ENCODE data around the gene CTDP1.

CTDP1 gene

DNA sequence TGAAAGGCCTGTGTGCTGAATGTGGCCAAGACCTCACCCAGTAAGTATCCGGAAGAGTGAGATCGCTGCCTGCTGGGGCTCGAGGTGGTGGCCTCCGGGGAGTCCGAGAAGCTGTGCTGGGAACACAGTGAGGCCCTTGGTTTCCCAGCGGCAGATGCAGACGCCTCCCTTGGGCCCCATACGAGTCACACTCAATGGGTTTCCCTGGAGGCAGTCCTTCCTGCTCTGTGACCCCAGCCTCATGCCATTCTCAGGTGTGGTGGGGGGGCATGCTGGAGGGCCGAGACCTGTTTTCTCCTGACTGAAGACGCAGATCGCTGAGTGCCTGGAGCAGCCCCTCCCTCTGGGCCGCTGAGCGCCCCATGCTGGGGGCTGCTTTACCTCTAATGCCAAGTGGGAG, 15.7 kb downstream of the CTDP1 start:
- Histone ChIP-seq H3K9ac (ENCODE audit: low read length) (no peak overlapping the region), H3K36me3 (replicated peaks; ENCODE audit: insufficient read depth, low read length) (peaks cover 32% of the 10 kb centered on the region)
- DNase-seq: no peak

DNA sequence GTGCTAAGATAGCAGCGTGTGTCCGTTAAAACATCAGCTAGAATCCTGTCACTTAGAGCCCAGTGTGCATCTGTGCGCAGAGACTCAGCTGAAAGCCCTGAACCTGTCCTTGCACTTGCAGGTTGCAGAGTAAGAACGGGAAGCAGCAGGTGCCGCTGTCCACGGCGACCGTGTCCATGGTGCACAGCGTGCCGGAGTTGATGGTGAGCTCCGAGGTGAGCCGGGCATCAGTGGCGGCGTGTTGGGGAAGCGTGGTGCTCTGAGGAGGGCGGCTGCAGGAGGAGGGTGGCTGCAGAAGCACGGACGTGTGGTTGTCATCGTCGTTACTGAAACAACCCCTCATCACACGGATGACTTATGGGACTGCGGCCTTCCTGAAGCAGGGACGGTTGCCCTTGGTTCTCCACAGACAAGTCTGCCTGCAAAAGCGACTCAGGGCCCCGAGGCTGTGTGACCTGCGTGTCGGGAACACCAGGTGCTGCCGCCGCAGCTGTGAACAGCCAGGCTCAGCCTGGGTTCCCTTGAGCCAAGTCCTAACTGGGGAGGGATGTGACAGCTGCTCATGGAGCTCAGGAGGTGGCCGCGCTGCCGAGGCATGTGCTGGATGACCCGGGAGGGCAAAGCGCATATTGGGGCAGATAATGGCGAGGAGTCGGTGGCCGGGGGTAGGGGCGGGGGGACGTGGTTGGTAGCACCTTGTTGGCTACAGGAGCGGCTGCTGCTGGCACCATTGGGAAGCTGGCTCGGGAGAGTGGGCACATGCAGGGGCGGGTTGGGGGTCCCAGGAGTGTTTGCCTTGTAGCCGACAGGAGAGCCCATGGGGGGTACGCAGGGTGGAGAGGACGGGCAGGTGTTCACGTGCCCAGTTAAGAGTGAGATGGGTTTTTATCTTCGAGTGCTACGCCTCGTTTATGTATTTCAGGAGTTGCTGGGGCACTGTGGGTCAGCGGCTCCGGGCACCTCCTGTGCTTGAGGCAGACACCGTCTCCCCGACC, 16.6 kb downstream of the CTDP1 start:
- Histone ChIP-seq H3K9me2 (replicated peaks; ENCODE audit: insufficient read depth, low read length) (no peaks in the 10 kb centered on the region), H3K4me2 (ENCODE audit: low read depth, low read length) (no peak overlapping the region), H3K27me3 (replicated peaks; ENCODE audit: insufficient read depth, low read length) (no peaks in the 10 kb centered on the region), H3K4me3 (ENCODE audit: low read length) (no peak overlapping the region), H3K79me2 (ENCODE audit: low read length) (peaks cover 22% of the 10 kb centered on the region), H4K20me1 (ENCODE audit: insufficient read depth, low read length) (no peaks in the 10 kb centered on the region), H3K4me1 (ENCODE audit: low read length) (no peaks in the 10 kb centered on the region), H3K9me3 (replicated peaks; ENCODE audit: insufficient read depth, low read length) (no peaks in the 10 kb centered on the region), H3K36me3 (replicated peaks; ENCODE audit: insufficient read depth, low read length) (peaks cover 35% of the 10 kb centered on the region), H2AFZ (ENCODE audit: low read length) (no peak overlapping the region), H3F3A (ENCODE audit: insufficient read depth, low read length) (no peaks in the 10 kb centered on the region), H3K9ac (ENCODE audit: low read length) (no peak overlapping the region), H3K27ac (ENCODE audit: low read length) (no peak overlapping the region)
- TF ChIP-seq, protein P1, sequence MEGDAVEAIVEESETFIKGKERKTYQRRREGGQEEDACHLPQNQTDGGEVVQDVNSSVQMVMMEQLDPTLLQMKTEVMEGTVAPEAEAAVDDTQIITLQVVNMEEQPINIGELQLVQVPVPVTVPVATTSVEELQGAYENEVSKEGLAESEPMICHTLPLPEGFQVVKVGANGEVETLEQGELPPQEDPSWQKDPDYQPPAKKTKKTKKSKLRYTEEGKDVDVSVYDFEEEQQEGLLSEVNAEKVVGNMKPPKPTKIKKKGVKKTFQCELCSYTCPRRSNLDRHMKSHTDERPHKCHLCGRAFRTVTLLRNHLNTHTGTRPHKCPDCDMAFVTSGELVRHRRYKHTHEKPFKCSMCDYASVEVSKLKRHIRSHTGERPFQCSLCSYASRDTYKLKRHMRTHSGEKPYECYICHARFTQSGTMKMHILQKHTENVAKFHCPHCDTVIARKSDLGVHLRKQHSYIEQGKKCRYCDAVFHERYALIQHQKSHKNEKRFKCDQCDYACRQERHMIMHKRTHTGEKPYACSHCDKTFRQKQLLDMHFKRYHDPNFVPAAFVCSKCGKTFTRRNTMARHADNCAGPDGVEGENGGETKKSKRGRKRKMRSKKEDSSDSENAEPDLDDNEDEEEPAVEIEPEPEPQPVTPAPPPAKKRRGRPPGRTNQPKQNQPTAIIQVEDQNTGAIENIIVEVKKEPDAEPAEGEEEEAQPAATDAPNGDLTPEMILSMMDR (IDR thresholded peaks at IDR 0.05; ENCODE audit: low read length): no peak
- no peak for TF ChIP-seq EZH2phosphoT487 (IDR thresholded peaks at IDR 0.05; ENCODE audit: low read length)
- TF ChIP-seq EZH2 (optimal IDR thresholded peaks at IDR 0.05; ENCODE audit: low read depth, low read length): no peak
- DNase-seq: no peak

More for the DNA sequence above, 15.7 kb downstream of the CTDP1 start:
- H3K9me2 ChIP-seq (replicated peaks; ENCODE audit: insufficient read depth, low read length): no peaks in the 10 kb centered on the region
- H3K79me2 ChIP-seq (ENCODE audit: low read length): peaks cover 31% of the 10 kb centered on the region
- H3K27me3 ChIP-seq (replicated peaks; ENCODE audit: insufficient read depth, low read length): no peaks in the 10 kb centered on the region
- TF ChIP-seq, protein P1 (IDR thresholded peaks at IDR 0.05; ENCODE audit: low read length): no peak
- TF ChIP-seq EZH2 (optimal IDR thresholded peaks at IDR 0.05; ENCODE audit: low read depth, low read length) (no peak), EZH2phosphoT487 (IDR thresholded peaks at IDR 0.05; ENCODE audit: low read length) (no peak)
- no peak overlapping the region for H3K4me2 ChIP-seq (ENCODE audit: low read depth, low read length)
- H3K27ac ChIP-seq (ENCODE audit: low read length): no peak overlapping the region
- no peak overlapping the region for H2AFZ ChIP-seq (ENCODE audit: low read length)
- no peaks in the 10 kb centered on the region for H3F3A ChIP-seq (ENCODE audit: insufficient read depth, low read length)
- H4K20me1 ChIP-seq (ENCODE audit: insufficient read depth, low read length): no peaks in the 10 kb centered on the region
- H3K4me3 ChIP-seq (ENCODE audit: low read length): no peak overlapping the region
- no peaks in the 10 kb centered on the region for H3K4me1 ChIP-seq (ENCODE audit: low read length)
- no peaks in the 10 kb centered on the region for H3K9me3 ChIP-seq (replicated peaks; ENCODE audit: insufficient read depth, low read length)

DNA sequence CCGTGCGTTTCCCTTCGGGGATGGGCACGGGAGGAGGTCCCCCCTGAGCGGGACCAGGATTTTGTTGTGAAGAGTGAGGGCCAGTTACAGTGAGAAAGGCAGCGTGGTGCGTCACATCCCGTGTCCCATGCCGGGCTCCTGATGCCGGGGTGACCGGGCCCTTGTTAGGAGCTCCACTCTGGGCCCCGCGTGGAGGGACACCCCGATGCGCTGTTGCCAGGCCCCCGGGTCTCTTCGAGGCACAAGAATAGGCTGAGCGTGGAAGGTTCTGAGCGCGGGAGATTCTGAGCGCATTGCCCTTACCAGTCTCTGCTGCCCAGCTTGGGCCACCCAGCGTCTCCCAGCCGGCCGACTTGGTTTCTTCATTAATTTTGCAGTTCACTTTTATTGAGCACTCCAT, 17.6 kb downstream of the CTDP1 start:
- Histone ChIP-seq H3K9ac (ENCODE audit: low read length) (no peak overlapping the region), H3K9me3 (replicated peaks; ENCODE audit: insufficient read depth, low read length) (no peaks in the 10 kb centered on the region), H4K20me1 (ENCODE audit: insufficient read depth, low read length) (no peaks in the 10 kb centered on the region), H3K9me2 (replicated peaks; ENCODE audit: insufficient read depth, low read length) (no peaks in the 10 kb centered on the region), H3F3A (ENCODE audit: insufficient read depth, low read length) (no peaks in the 10 kb centered on the region), H3K4me3 (ENCODE audit: low read length) (no peak overlapping the region), H3K36me3 (replicated peaks; ENCODE audit: insufficient read depth, low read length) (peaks cover 35% of the 10 kb centered on the region), H2AFZ (ENCODE audit: low read length) (no peak overlapping the region), H3K4me2 (ENCODE audit: low read depth, low read length) (no peak overlapping the region), H3K79me2 (ENCODE audit: low read length) (peaks cover 19% of the 10 kb centered on the region), H3K27me3 (replicated peaks; ENCODE audit: insufficient read depth, low read length) (no peaks in the 10 kb centered on the region), H3K4me1 (ENCODE audit: low read length) (no peaks in the 10 kb centered on the region), H3K27ac (ENCODE audit: low read length) (no peak overlapping the region)
- TF ChIP-seq, protein P1 (IDR thresholded peaks at IDR 0.05; ENCODE audit: low read length): no peak
- TF ChIP-seq EZH2 (optimal IDR thresholded peaks at IDR 0.05; ENCODE audit: low read depth, low read length): no peak
- no peak for TF ChIP-seq EZH2phosphoT487 (IDR thresholded peaks at IDR 0.05; ENCODE audit: low read length)
- no peak for DNase-seq

Data from MM.1S (cell line).